ENCODE results near the gene CASS4.

Gene CASS4

GRCh38 chr20:56411759-56412472, at the start of gene CASS4:
CASS4 (plus strand) TSS chr20:56412260; CDS start chr20:56412459, 199 bp downstream.
- Mint-ChIP-seq H3K4me3 (peak within 1 kb of the TSS; percentile 92), H3K4me1 (ENCODE audit: low read depth) (peaks cover 31% of the 10 kb centered on the region), H3K36me3 (ENCODE audit: low read depth) (peaks cover 42% of the 10 kb centered on the region), H3K27me3 (ENCODE audit: low read depth) (no peaks in the 10 kb centered on the region), H3K27ac (peak within 1 kb of the TSS; percentile 92), H3K9me3 (peaks cover 10% of the 10 kb centered on the region)

- Mint-ChIP-seq H3K9me3 (no peaks in the 10 kb centered on the region), H3K4me3 (no peak overlapping the region), H3K27me3 (ENCODE audit: low read depth) (no peaks in the 10 kb centered on the region), H3K27ac (no peak overlapping the region), H3K4me1 (ENCODE audit: low read depth) (peaks cover 13% of the 10 kb centered on the region), H3K36me3 (ENCODE audit: low read depth) (peaks cover 1% of the 10 kb centered on the region)
These were observed 49.1 kb upstream of the CASS4 start for GRCh38 chr20:56362833-56363413.

- H3K27ac Mint-ChIP-seq, result no peak overlapping the region
- no peak overlapping the region for H3K4me3 Mint-ChIP-seq
- no peaks in the 10 kb centered on the region for H3K27me3 Mint-ChIP-seq (ENCODE audit: low read depth)
- peaks cover 1% of the 10 kb centered on the region for H3K36me3 Mint-ChIP-seq (ENCODE audit: low read depth)
- no peaks in the 10 kb centered on the region for H3K9me3 Mint-ChIP-seq
- peaks cover 11% of the 10 kb centered on the region for H3K4me1 Mint-ChIP-seq (ENCODE audit: low read depth)
These were observed 48.6 kb upstream of the CASS4 start for GRCh38 chr20:56363491-56363890.

GRCh38 chr20:56368351-56369134, 43.5 kb upstream of the CASS4 start:
- H3K9me3 Mint-ChIP-seq, result no peaks in the 10 kb centered on the region
- H3K4me1 Mint-ChIP-seq (ENCODE audit: low read depth), result peaks cover 9% of the 10 kb centered on the region
- H3K36me3 Mint-ChIP-seq (ENCODE audit: low read depth), result peaks cover 33% of the 10 kb centered on the region
- H3K27me3 Mint-ChIP-seq (ENCODE audit: low read depth), result no peaks in the 10 kb centered on the region
- H3K4me3 Mint-ChIP-seq, result no peak overlapping the region
- H3K27ac Mint-ChIP-seq, result no peak overlapping the region

- no peaks in the 10 kb centered on the region for H3K27me3 Mint-ChIP-seq (ENCODE audit: low read depth)
- no peak overlapping the region for H3K27ac Mint-ChIP-seq
- H3K36me3 Mint-ChIP-seq (ENCODE audit: low read depth), result peaks cover 33% of the 10 kb centered on the region
- no peaks in the 10 kb centered on the region for H3K9me3 Mint-ChIP-seq
- H3K4me1 Mint-ChIP-seq (ENCODE audit: low read depth), result peaks cover 12% of the 10 kb centered on the region
- no peak overlapping the region for H3K4me3 Mint-ChIP-seq
These were observed 42.9 kb upstream of the CASS4 start for GRCh38 chr20:56369179-56369578.

GRCh38 chr20:56371977-56372376, 40.1 kb upstream of the CASS4 start:
- peaks cover 27% of the 10 kb centered on the region for H3K4me1 Mint-ChIP-seq (ENCODE audit: low read depth)

GRCh38 chr20:56372850-56373249, 39.2 kb upstream of the CASS4 start:
- Mint-ChIP-seq H3K36me3 (ENCODE audit: low read depth) (peaks cover 47% of the 10 kb centered on the region), H3K27me3 (ENCODE audit: low read depth) (no peaks in the 10 kb centered on the region), H3K4me1 (ENCODE audit: low read depth) (peaks cover 31% of the 10 kb centered on the region), H3K4me3 (no peak overlapping the region), H3K9me3 (no peaks in the 10 kb centered on the region), H3K27ac (peak overlapping the region; percentile 80)

More at GRCh38 chr20:56371977-56372376, 40.1 kb upstream of the CASS4 start:
- H3K27me3 Mint-ChIP-seq (ENCODE audit: low read depth), result no peaks in the 10 kb centered on the region
- no peaks in the 10 kb centered on the region for H3K9me3 Mint-ChIP-seq
- H3K36me3 Mint-ChIP-seq (ENCODE audit: low read depth), result peaks cover 43% of the 10 kb centered on the region
- H3K27ac Mint-ChIP-seq, result no peak overlapping the region
- no peak overlapping the region for H3K4me3 Mint-ChIP-seq

- peaks cover 56% of the 10 kb centered on the region for H3K36me3 Mint-ChIP-seq (ENCODE audit: low read depth)
- peaks cover 35% of the 10 kb centered on the region for H3K4me1 Mint-ChIP-seq (ENCODE audit: low read depth)
- no peaks in the 10 kb centered on the region for H3K9me3 Mint-ChIP-seq
- no peaks in the 10 kb centered on the region for H3K27me3 Mint-ChIP-seq (ENCODE audit: low read depth)
- H3K4me3 Mint-ChIP-seq, result no peak overlapping the region
- H3K27ac Mint-ChIP-seq, result peak overlapping the region; percentile 80
These were observed 38.1 kb upstream of the CASS4 start for GRCh38 chr20:56373942-56374341.

- Mint-ChIP-seq H3K9me3 (no peaks in the 10 kb centered on the region), H3K27ac (peak overlapping the region; percentile 47), H3K4me3 (no peak overlapping the region), H3K36me3 (ENCODE audit: low read depth) (peaks cover 47% of the 10 kb centered on the region), H3K27me3 (ENCODE audit: low read depth) (no peaks in the 10 kb centered on the region), H3K4me1 (ENCODE audit: low read depth) (peaks cover 47% of the 10 kb centered on the region)
These were observed 35.7 kb upstream of the CASS4 start for GRCh38 chr20:56376331-56376730.

GRCh38 chr20:56378386-56378785, 33.7 kb upstream of the CASS4 start:
- H3K36me3 Mint-ChIP-seq (ENCODE audit: low read depth), result peaks cover 50% of the 10 kb centered on the region
- no peak overlapping the region for H3K4me3 Mint-ChIP-seq
- no peaks in the 10 kb centered on the region for H3K9me3 Mint-ChIP-seq
- peaks cover 50% of the 10 kb centered on the region for H3K4me1 Mint-ChIP-seq (ENCODE audit: low read depth)
- H3K27ac Mint-ChIP-seq, result peak overlapping the region; percentile 9
- H3K27me3 Mint-ChIP-seq (ENCODE audit: low read depth), result no peaks in the 10 kb centered on the region

- peaks cover 57% of the 10 kb centered on the region for H3K36me3 Mint-ChIP-seq (ENCODE audit: low read depth)
- no peak overlapping the region for H3K4me3 Mint-ChIP-seq
- no peaks in the 10 kb centered on the region for H3K9me3 Mint-ChIP-seq
- H3K27me3 Mint-ChIP-seq (ENCODE audit: low read depth), result no peaks in the 10 kb centered on the region
- no peak overlapping the region for H3K27ac Mint-ChIP-seq
- peaks cover 50% of the 10 kb centered on the region for H3K4me1 Mint-ChIP-seq (ENCODE audit: low read depth)
These were observed 31.7 kb upstream of the CASS4 start for GRCh38 chr20:56380375-56380774.

- no peak overlapping the region for H3K27ac Mint-ChIP-seq
- H3K36me3 Mint-ChIP-seq (ENCODE audit: low read depth), result peaks cover 56% of the 10 kb centered on the region
- no peaks in the 10 kb centered on the region for H3K27me3 Mint-ChIP-seq (ENCODE audit: low read depth)
- no peaks in the 10 kb centered on the region for H3K9me3 Mint-ChIP-seq
- H3K4me1 Mint-ChIP-seq (ENCODE audit: low read depth), result peaks cover 41% of the 10 kb centered on the region
- no peak overlapping the region for H3K4me3 Mint-ChIP-seq
These were observed 30.6 kb upstream of the CASS4 start for GRCh38 chr20:56381501-56381900.

GRCh38 chr20:56382696-56383095, 29.4 kb upstream of the CASS4 start:
- Mint-ChIP-seq H3K27ac (peak overlapping the region; percentile 57), H3K36me3 (ENCODE audit: low read depth) (peaks cover 57% of the 10 kb centered on the region), H3K9me3 (no peaks in the 10 kb centered on the region), H3K4me3 (no peak overlapping the region), H3K4me1 (ENCODE audit: low read depth) (peaks cover 40% of the 10 kb centered on the region), H3K27me3 (ENCODE audit: low read depth) (no peaks in the 10 kb centered on the region)

- Mint-ChIP-seq H3K4me1 (ENCODE audit: low read depth) (peaks cover 40% of the 10 kb centered on the region), H3K36me3 (ENCODE audit: low read depth) (peaks cover 50% of the 10 kb centered on the region), H3K4me3 (no peak overlapping the region), H3K27ac (no peak overlapping the region), H3K27me3 (ENCODE audit: low read depth) (no peaks in the 10 kb centered on the region), H3K9me3 (no peaks in the 10 kb centered on the region)
These were observed 28.7 kb upstream of the CASS4 start for GRCh38 chr20:56383334-56383733.

- peaks cover 52% of the 10 kb centered on the region for H3K36me3 Mint-ChIP-seq (ENCODE audit: low read depth)
- no peak overlapping the region for H3K27ac Mint-ChIP-seq
- H3K27me3 Mint-ChIP-seq (ENCODE audit: low read depth), result no peaks in the 10 kb centered on the region
- no peak overlapping the region for H3K4me3 Mint-ChIP-seq
- no peaks in the 10 kb centered on the region for H3K9me3 Mint-ChIP-seq
- peaks cover 44% of the 10 kb centered on the region for H3K4me1 Mint-ChIP-seq (ENCODE audit: low read depth)
These were observed 26.9 kb upstream of the CASS4 start for GRCh38 chr20:56385130-56385529.
